AG09319 (cell line): ENCODE results near the gene GAPDH.
"Not testable (repeated sequence)": the region's sequence is repeated elsewhere in the genome, so short reads cannot be mapped to it uniquely, and the experiment has no call there.

Experiments
- DNase-seq: peaks from one replicate; pipeline ENCODE4 v3.0.0-alpha.2; 2010; ENCODE audit warnings: low read depth; ENCODE audit errors: extremely low read depth
- CTCF ChIP-seq: IDR thresholded peaks from 2 replicates; pipeline ENCODE4 v1.5.1; 2011; ENCODE audit warnings: low read depth, mild to moderate bottlenecking, inconsistent platforms, low read length, moderate library complexity

Gene GAPDH

GRCh38 chr12:6494968-6495367 is 39.3 kb upstream of the GAPDH start:
- no peak for TF ChIP-seq CTCF
- DNase-seq = no peak

GRCh38 chr12:6497291-6497690 is 37.0 kb upstream of the GAPDH start:
- DNase-seq = not testable (repeated sequence)

GRCh38 chr12:6500466-6500865 is 33.9 kb upstream of the GAPDH start:
- no peak for TF ChIP-seq CTCF
- no peak for DNase-seq

- no peak for TF ChIP-seq CTCF
- no peak for DNase-seq
These were observed 27.0 kb upstream of the GAPDH start for GRCh38 chr12:6507102-6507998.

- no peak for TF ChIP-seq CTCF
- no peak for DNase-seq
These were observed 26.2 kb upstream of the GAPDH start for GRCh38 chr12:6508087-6508486.

- DNase-seq = no peak
- TF ChIP-seq CTCF = no peak
These were observed 14.1 kb upstream of the GAPDH start for GRCh38 chr12:6520186-6520585.

GRCh38 chr12:6522193-6522592 is 12.1 kb upstream of the GAPDH start:
- no peak for DNase-seq
- TF ChIP-seq CTCF = no peak

- TF ChIP-seq CTCF = no peak
- no peak for DNase-seq
These were observed 10.6 kb upstream of the GAPDH start for GRCh38 chr12:6523708-6524107.
